ENCODE measurements around the gene FBXW7. TPM values are rescaled to one million over a fixed set of nuclear protein-coding genes. Genes with fewer than 3 reads are reported as not detected.

FBXW7 gene
- total RNA-seq, 1 donor from 2014 or later = 37.8 TPM

DNA sequence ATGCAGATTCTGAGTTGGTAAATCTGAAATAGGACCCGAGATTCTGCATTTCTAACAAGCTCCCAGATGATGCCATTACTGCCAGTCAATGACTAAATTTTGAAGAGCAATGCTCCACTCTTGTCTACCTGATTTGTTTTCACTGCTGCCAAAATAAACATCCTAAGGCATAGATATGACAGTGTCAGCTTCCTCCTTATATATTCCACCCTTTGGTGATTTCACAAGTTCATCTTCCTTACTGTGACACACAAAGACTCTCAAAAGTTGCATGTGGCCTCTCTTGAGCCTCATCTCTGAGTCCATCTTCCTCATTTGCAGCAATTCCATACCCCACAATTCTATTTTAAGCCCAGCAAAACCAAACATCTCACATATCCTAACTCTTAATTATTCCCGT is 110.9 kb downstream of the FBXW7 start:
- Mint-ChIP-seq H3K36me3 (ENCODE audit: low read depth) (peaks cover 3% of the 10 kb centered on the region), H3K27me3 (ENCODE audit: low read depth) (no peaks in the 10 kb centered on the region), H3K4me3 (ENCODE audit: low read depth) (no peak overlapping the region), H3K27ac (no peak overlapping the region), H3K9me3 (no peaks in the 10 kb centered on the region), H3K4me1 (ENCODE audit: low read depth) (peaks cover 10% of the 10 kb centered on the region)
- no peak for DNase-seq (ENCODE audit: low spot score)
- intact Hi-C loops (cut with micrococcal nuclease) = no loop called here

DNA sequence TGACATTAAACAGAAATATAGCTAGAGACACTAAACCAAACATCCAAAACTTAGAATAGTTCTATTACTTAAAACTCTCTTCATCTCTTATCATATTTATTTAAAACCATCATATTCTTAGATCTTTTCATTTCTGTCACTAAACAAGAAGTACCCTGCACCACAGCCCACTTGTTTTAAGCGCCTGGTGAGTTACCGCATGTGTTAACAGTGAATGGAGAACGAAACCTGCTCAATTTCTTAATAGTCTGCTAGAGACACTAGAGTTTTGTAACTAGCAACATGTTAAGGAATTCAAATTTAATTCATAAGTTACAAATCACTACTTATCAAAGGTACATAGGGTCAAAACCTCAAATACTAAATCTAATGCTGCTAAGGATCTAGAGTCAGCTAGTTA is 111.5 kb downstream of the FBXW7 start:
- Mint-ChIP-seq H3K27me3 (ENCODE audit: low read depth) (no peaks in the 10 kb centered on the region), H3K4me3 (ENCODE audit: low read depth) (no peak overlapping the region), H3K36me3 (ENCODE audit: low read depth) (peaks cover 3% of the 10 kb centered on the region), H3K27ac (no peak overlapping the region), H3K4me1 (ENCODE audit: low read depth) (peaks cover 11% of the 10 kb centered on the region), H3K9me3 (no peaks in the 10 kb centered on the region)
- intact Hi-C loops (cut with micrococcal nuclease) = no loop called here
- DNase-seq (ENCODE audit: low spot score) = no peak

DNA sequence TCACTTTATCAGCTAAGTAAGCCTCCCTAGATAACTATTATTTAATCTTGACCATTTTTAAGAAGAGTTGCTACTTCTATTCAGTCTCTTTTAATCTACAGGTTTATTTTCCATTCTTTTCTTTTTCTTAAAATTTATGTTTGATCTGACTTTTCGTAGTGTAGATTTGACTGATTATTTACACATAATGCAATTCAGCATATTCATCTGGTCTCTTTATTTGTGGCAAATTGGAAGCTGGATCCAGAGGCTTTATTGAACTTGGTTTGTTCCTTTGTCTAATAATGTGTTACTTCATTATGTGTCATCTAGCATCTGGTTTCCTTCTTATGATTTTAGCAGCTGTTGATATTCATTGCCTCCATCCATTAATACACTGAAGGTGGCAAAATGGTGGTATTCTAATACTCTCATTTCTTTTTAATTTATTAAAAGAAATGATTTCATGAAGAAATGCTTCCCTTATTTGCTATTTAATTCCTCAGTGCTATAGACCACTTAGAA is 113.0 kb downstream of the FBXW7 start:
- Mint-ChIP-seq H3K27me3 (ENCODE audit: low read depth) (no peaks in the 10 kb centered on the region), H3K4me1 (ENCODE audit: low read depth) (peaks cover 11% of the 10 kb centered on the region), H3K4me3 (ENCODE audit: low read depth) (no peak overlapping the region), H3K27ac (no peak overlapping the region), H3K9me3 (no peaks in the 10 kb centered on the region), H3K36me3 (ENCODE audit: low read depth) (no peaks in the 10 kb centered on the region)
- no peak for DNase-seq (ENCODE audit: low spot score)
- intact Hi-C loops (cut with micrococcal nuclease) = no loop called here

DNA sequence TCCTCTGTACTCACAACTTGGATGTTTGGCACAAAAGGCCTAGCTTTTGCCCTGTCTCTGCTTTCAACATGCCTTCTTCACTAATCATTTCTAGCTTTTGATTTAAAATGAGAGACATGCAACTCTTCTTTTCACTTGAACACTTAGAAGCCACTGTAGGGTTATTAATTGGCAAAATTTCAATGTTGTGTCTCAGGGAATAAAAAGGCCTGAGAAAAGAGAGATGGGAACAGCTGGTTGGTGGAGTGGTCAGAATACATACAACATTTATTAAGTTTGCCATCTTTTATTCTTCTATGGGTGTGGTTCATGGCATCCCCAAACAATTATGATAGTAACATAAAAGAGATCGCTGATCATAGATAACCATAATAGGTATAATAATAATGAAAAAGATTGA is 114.3 kb downstream of the FBXW7 start:
- DNase-seq (ENCODE audit: low spot score) = no peak
- H3K27me3 Mint-ChIP-seq (ENCODE audit: low read depth) = no peaks in the 10 kb centered on the region
- H3K4me3 Mint-ChIP-seq (ENCODE audit: low read depth) = no peak overlapping the region
- H3K4me1 Mint-ChIP-seq (ENCODE audit: low read depth) = peaks cover 11% of the 10 kb centered on the region
- H3K9me3 Mint-ChIP-seq = no peaks in the 10 kb centered on the region
- intact Hi-C loops (cut with micrococcal nuclease) = no loop called here
- no peaks in the 10 kb centered on the region for H3K36me3 Mint-ChIP-seq (ENCODE audit: low read depth)
- H3K27ac Mint-ChIP-seq = no peak overlapping the region

DNA sequence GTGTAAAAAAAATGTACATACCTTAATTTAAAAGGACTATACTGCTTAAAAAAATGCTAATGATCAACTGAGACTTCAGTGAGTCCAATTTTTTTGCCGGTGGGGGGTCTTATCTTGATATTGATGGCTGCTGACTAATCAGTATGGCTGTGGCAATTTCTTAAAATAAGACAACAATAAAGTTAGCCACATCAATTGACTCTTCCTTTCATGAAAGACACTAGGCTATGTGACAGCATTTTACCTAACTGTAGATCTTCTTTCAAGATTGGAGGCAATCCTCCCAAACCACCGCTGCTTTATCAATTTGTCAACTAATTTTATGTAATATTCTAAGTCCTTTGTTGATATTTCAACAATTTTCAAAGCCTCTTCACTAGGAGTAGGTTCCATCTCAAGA is 116.1 kb downstream of the FBXW7 start:
- Mint-ChIP-seq H3K27me3 (ENCODE audit: low read depth) (no peaks in the 10 kb centered on the region), H3K27ac (no peak overlapping the region), H3K4me1 (ENCODE audit: low read depth) (peaks cover 11% of the 10 kb centered on the region), H3K36me3 (ENCODE audit: low read depth) (no peaks in the 10 kb centered on the region), H3K9me3 (no peaks in the 10 kb centered on the region), H3K4me3 (ENCODE audit: low read depth) (no peak overlapping the region)
- intact Hi-C loops (cut with micrococcal nuclease) = no loop called here
- no peak for DNase-seq (ENCODE audit: low spot score)

DNA sequence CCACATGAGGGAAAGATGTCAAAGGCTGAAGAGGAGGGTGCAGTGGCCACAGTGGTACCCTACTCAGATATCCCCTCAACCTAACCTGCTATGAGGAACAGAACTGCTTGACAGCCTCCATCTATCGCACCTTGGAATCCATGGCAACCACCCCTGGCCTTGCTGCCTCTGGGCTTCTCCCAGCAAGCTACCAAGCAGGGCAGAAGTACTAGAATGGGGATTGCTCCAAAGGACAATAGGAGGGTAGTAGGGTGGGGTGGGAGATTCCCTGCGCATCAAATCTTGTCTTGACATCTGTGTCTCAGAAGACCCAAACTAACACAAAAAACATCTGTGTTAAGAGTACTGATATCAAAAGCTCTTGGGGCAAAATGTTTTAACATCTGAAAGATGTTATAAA is 118.2 kb downstream of the FBXW7 start:
- H3K27ac Mint-ChIP-seq = no peak overlapping the region
- no peaks in the 10 kb centered on the region for H3K36me3 Mint-ChIP-seq (ENCODE audit: low read depth)
- H3K4me1 Mint-ChIP-seq (ENCODE audit: low read depth) = peaks cover 11% of the 10 kb centered on the region
- H3K9me3 Mint-ChIP-seq = no peaks in the 10 kb centered on the region
- H3K4me3 Mint-ChIP-seq (ENCODE audit: low read depth) = no peak overlapping the region
- H3K27me3 Mint-ChIP-seq (ENCODE audit: low read depth) = no peaks in the 10 kb centered on the region
- intact Hi-C loops (cut with micrococcal nuclease) = no loop called here
- no peak for DNase-seq (ENCODE audit: low spot score)

DNA sequence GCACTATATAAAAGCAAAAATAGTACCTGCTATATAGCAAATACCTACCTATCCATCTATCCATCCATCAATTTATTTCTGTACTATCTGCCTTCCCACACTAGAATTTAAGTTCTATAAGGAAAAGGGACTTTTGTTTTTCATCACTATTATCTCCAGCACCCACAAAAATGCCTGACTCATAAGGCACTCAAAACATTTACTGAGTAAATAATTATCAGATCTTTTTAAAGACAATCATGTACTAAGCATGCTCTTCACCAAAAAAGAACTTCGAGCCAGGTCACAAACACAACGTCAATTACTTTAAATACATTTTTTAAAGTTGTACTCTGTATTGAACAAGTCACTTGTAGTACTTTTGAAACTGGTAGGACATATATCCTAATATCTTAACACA is 119.9 kb downstream of the FBXW7 start:
- H3K27me3 Mint-ChIP-seq (ENCODE audit: low read depth) = no peaks in the 10 kb centered on the region
- no peak overlapping the region for H3K27ac Mint-ChIP-seq
- intact Hi-C loops (cut with micrococcal nuclease) = no loop called here
- H3K4me1 Mint-ChIP-seq (ENCODE audit: low read depth) = peaks cover 11% of the 10 kb centered on the region
- no peak for DNase-seq (ENCODE audit: low spot score)
- peaks cover 6% of the 10 kb centered on the region for H3K36me3 Mint-ChIP-seq (ENCODE audit: low read depth)
- no peaks in the 10 kb centered on the region for H3K9me3 Mint-ChIP-seq
- no peak overlapping the region for H3K4me3 Mint-ChIP-seq (ENCODE audit: low read depth)

DNA sequence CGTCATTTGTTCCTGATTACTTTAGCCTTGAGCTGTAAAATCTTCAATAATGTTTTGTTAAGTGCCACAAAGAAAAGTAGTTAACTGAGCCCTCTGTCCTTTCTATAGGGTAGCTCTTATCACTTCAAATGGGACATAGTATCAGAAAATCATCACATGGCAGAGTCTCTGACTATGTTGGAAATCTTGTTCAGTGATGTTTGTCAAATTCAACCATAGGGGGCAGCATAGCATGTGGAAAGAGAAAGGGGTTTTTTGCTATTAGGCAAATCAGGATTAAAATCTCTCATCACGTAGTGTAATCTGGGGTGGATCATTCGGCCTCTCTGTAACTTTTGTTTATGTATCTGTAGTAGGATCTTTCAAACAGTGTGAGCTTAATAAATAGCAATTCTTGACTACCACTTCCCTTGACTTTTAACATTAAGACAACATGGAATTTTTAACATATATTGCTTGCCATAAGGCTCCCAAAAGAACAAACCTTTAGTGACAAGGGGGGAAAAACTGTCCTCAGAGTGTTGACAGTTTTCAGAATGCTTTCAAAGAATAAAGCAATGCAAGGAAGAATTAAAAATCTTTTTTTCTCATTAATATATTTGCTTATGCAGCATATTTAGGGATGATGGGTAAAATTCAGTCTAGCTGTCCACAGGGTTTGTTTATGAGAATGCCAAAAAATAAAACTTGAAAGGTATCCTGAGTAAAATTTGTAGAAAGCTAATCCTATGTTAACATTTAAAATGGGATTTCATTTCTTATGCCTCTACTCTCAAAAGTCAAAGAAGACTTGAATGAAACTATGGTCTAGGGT is 127.2 kb downstream of the FBXW7 start:
- Mint-ChIP-seq H3K9me3 (no peaks in the 10 kb centered on the region), H3K27me3 (ENCODE audit: low read depth) (no peaks in the 10 kb centered on the region), H3K4me3 (ENCODE audit: low read depth) (no peak overlapping the region), H3K36me3 (ENCODE audit: low read depth) (peaks cover 10% of the 10 kb centered on the region), H3K27ac (no peak overlapping the region), H3K4me1 (ENCODE audit: low read depth) (peaks cover 9% of the 10 kb centered on the region)
- intact Hi-C loops (cut with micrococcal nuclease) = loop anchor here (1.0 to 5.0 kb wide), 3 partner anchors 79 to 230 kb away; no protein-coding TSS in a partner anchor
- DNase-seq (ENCODE audit: low spot score) = no peak

DNA sequence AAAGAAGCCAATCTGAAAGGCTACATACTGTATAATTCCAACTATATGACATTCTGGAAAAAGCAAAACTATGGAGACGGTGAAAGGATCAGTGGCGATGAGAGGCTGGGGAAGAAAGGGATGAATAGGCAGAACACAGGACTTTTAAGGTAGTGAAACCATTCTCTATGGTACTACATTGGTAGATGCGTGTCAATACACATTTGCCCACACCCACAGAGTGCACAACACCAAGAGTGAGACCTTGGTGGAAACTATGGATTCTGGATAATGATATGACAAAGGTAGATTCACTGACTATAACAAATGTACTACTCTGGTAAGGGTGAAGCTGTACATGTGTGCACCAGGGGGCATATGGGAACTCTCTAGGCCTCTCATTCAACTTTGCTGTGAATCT is 134.5 kb downstream of the FBXW7 start:
- no peak overlapping the region for H3K4me3 Mint-ChIP-seq (ENCODE audit: low read depth)
- no peaks in the 10 kb centered on the region for H3K27me3 Mint-ChIP-seq (ENCODE audit: low read depth)
- H3K36me3 Mint-ChIP-seq (ENCODE audit: low read depth) = peaks cover 13% of the 10 kb centered on the region
- intact Hi-C loops (cut with micrococcal nuclease) = no loop called here
- no peak for DNase-seq (ENCODE audit: low spot score)
- H3K27ac Mint-ChIP-seq = no peak overlapping the region
- peaks cover 18% of the 10 kb centered on the region for H3K4me1 Mint-ChIP-seq (ENCODE audit: low read depth)
- no peaks in the 10 kb centered on the region for H3K9me3 Mint-ChIP-seq

DNA sequence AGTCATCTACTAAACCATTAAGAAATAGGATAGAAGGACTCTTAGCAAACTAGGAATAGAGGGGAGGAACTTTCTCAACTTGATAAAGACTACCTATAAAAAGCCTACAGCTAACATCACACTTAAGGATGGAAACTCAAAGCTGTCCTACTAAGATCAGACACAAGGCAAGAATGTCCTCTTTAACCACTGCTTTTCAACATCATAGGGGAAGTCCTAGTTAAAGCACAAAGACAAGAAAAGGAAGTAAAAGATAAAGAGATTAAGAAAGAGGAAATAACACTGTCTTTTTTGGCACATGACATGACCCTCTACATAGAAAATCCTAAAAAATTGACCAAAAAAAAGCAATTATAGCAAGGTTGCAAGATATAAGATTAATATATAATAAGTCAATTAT is 136.6 kb downstream of the FBXW7 start:
- Mint-ChIP-seq H3K27ac (no peak overlapping the region), H3K36me3 (ENCODE audit: low read depth) (peaks cover 17% of the 10 kb centered on the region), H3K4me1 (ENCODE audit: low read depth) (peaks cover 30% of the 10 kb centered on the region), H3K9me3 (no peaks in the 10 kb centered on the region), H3K4me3 (ENCODE audit: low read depth) (no peak overlapping the region), H3K27me3 (ENCODE audit: low read depth) (no peaks in the 10 kb centered on the region)
- DNase-seq (ENCODE audit: low spot score) = no peak
- intact Hi-C loops (cut with micrococcal nuclease) = no loop called here

DNA sequence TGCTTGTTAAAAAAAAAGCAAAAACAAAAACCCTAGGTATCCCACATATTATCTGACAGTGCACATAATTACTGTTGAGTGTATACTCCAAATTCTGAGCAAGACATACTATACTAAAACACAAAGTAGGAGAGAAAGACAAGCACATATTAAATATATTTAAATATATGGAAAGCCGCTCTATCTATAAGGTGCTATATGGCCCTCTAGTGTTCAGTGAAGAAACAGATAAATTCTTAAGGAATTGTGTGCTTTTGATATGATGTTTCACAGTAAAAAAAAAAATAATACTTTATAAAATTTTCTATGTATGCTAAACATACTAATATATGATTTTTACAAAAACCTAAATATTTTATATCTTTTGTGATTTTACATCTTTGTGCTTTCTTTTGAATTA is 137.8 kb downstream of the FBXW7 start:
- Mint-ChIP-seq H3K27me3 (ENCODE audit: low read depth) (no peaks in the 10 kb centered on the region), H3K9me3 (no peaks in the 10 kb centered on the region), H3K4me3 (ENCODE audit: low read depth) (no peak overlapping the region), H3K4me1 (ENCODE audit: low read depth) (peaks cover 34% of the 10 kb centered on the region), H3K27ac (no peak overlapping the region), H3K36me3 (ENCODE audit: low read depth) (peaks cover 24% of the 10 kb centered on the region)
- DNase-seq (ENCODE audit: low spot score) = no peak
- intact Hi-C loops (cut with micrococcal nuclease) = no loop called here

DNA sequence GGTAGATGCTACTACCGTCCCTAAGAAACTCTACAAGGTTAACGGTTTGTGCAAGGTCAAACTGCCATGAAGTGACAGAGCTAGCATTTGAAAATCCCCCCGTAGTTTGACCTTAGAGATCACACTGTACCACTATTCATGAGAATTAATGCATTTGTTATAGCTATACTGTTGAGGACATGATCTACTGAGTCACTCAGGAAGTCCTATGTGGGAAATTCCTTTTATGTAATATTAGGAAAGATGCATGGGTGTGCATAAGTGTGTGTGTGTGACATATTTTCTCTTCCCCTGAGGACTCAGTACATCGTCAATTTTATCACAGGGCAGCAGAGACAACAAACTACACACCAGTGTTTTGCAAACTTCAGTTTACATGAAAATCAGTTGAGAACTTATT is 141.1 kb downstream of the FBXW7 start:
- H3K27ac Mint-ChIP-seq = no peak overlapping the region
- peaks cover 22% of the 10 kb centered on the region for H3K36me3 Mint-ChIP-seq (ENCODE audit: low read depth)
- H3K27me3 Mint-ChIP-seq (ENCODE audit: low read depth) = no peaks in the 10 kb centered on the region
- no peak for DNase-seq (ENCODE audit: low spot score)
- H3K4me3 Mint-ChIP-seq (ENCODE audit: low read depth) = no peak overlapping the region
- peaks cover 26% of the 10 kb centered on the region for H3K4me1 Mint-ChIP-seq (ENCODE audit: low read depth)
- intact Hi-C loops (cut with micrococcal nuclease) = no loop called here
- no peaks in the 10 kb centered on the region for H3K9me3 Mint-ChIP-seq

DNA sequence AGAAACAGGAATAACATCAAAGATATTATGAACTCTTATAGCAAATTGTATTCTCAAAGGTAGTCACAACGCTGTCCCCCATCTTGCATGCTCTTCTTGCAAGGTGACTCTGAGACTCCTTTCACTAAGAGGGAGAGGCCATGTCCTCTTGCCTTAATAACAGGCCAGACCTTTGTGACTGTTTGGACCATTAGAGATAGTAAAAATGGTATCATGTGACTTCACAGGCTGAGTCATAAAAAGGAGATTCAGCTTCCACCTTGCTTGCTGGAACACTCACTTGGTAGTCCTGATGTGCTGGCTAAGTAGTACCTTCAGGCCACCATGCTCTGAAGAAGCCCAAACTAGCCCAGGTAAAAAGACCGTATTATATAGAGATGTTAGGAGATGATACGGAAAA is 143.8 kb downstream of the FBXW7 start:
- peaks cover 27% of the 10 kb centered on the region for H3K36me3 Mint-ChIP-seq (ENCODE audit: low read depth)
- H3K27ac Mint-ChIP-seq = no peak overlapping the region
- intact Hi-C loops (cut with micrococcal nuclease) = no loop called here
- H3K9me3 Mint-ChIP-seq = no peaks in the 10 kb centered on the region
- H3K4me1 Mint-ChIP-seq (ENCODE audit: low read depth) = peaks cover 22% of the 10 kb centered on the region
- no peak overlapping the region for H3K4me3 Mint-ChIP-seq (ENCODE audit: low read depth)
- no peak for DNase-seq (ENCODE audit: low spot score)
- H3K27me3 Mint-ChIP-seq (ENCODE audit: low read depth) = no peaks in the 10 kb centered on the region

All from activated T-helper 2 cell treated with anti-CD3 and anti-CD28 coated beads, Interferon-gamma antibody, Interleukin-2, Interleukin-4, amounts not matched to agents 10 μg/mL and 5 μg/mL and 100 μg/mL, durations not matched to agents 14 hours and 24 hours and 36 hours (primary cell).